Measurements from ENCODE around the gene KCTD5. TPM values are rescaled to one million over a fixed set of nuclear protein-coding genes. Genes with fewer than 3 reads are reported as not detected.
"Not testable (repeated sequence)": the region's sequence is repeated elsewhere in the genome, so short reads cannot be mapped to it uniquely, and the experiment has no call there.

KCTD5 gene
- total and polyA plus RNA-seq, 2 experiments from 2014 or later = 31.5 to 32.2 TPM

DNA sequence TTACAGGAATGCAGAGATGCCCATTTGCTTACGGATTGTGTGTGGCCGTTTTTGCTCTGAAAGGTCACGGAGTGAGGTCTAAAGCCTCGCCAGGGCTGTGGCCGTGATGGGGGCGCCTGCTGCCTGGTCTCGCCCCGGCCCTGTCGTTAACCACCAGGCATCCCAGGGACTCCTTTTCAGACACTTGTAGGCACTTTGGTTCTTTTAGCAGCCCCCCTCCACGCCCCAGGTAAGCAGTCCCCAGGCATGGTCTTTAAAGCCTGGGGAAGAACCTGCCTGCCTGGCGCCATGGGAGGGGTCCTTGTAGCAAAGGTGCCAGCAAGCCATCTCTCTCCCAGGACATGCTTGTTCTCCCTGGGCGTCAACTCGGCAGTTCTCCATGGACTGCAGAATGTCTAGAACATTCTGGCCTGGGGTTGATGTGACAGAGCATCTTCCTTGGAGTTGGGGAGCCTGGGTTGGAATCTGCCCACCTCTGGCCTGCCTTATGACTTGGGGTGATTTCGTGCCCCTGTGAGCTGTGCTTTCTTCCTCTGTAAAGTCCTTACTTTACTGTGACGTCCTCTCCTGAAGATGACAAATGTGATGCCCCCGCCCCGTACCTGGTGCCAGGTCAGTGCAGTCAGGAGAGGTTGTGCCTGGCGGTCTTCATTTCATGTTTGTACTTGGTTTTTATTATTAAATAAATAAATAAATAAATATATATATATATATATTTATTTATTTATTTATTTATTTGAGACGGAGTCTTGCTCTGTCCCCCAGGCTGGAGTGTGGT is 5.4 kb downstream of the KCTD5 start:
- Histone ChIP-seq H3K36me3 (replicated peaks; ENCODE audit: insufficient read depth, low read depth) (no peaks in the 10 kb centered on the region), H3K4me2 (no peak overlapping the region), H3K9me3 (ENCODE audit: low read depth) (no peaks in the 10 kb centered on the region), H4K20me1 (ENCODE audit: insufficient read depth, poor library complexity, severe bottlenecking) (peaks cover 24% of the 10 kb centered on the region), H3K79me2 (peaks cover 65% of the 10 kb centered on the region), H3K4me1 (ENCODE audit: insufficient read depth) (no peaks in the 10 kb centered on the region), H3K9me2 (replicated peaks; ENCODE audit: insufficient read depth) (no peaks in the 10 kb centered on the region), H3K27ac (no peak overlapping the region), H3K27me3 (no peaks in the 10 kb centered on the region), H3K4me3 (no peak overlapping the region), H2AFZ (no peak overlapping the region)
- 96% methylated on average over 19 of the region's 19 CpGs for WGBS (ENCODE audit: low lambda C conversion rate, missing lambda C conversion rate)
- no peak for DNase-seq (ENCODE audit: low spot score)
- no peak for TF ChIP-seq EZH2phosphoT487 (IDR thresholded peaks at IDR 0.05; ENCODE audit: low read depth, severe bottlenecking, unreplicated experiment)
- no peak for TF ChIP-seq EZH2 (IDR thresholded peaks at IDR 0.05; ENCODE audit: borderline replicate concordance)
- TF ChIP-seq, protein P1, sequence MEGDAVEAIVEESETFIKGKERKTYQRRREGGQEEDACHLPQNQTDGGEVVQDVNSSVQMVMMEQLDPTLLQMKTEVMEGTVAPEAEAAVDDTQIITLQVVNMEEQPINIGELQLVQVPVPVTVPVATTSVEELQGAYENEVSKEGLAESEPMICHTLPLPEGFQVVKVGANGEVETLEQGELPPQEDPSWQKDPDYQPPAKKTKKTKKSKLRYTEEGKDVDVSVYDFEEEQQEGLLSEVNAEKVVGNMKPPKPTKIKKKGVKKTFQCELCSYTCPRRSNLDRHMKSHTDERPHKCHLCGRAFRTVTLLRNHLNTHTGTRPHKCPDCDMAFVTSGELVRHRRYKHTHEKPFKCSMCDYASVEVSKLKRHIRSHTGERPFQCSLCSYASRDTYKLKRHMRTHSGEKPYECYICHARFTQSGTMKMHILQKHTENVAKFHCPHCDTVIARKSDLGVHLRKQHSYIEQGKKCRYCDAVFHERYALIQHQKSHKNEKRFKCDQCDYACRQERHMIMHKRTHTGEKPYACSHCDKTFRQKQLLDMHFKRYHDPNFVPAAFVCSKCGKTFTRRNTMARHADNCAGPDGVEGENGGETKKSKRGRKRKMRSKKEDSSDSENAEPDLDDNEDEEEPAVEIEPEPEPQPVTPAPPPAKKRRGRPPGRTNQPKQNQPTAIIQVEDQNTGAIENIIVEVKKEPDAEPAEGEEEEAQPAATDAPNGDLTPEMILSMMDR (IDR thresholded peaks at IDR 0.05; ENCODE audit: poor library complexity) = no peak

GRCh38 chr16:2689422-2689821 is 7.1 kb downstream of the KCTD5 start:
- peaks cover 51% of the 10 kb centered on the region for H3K79me2 ChIP-seq
- not testable (repeated sequence) for H3K36me3 ChIP-seq (replicated peaks; ENCODE audit: insufficient read depth, low read depth); H3K9me3 ChIP-seq (ENCODE audit: low read depth); H3K4me1 ChIP-seq (ENCODE audit: insufficient read depth); H2AFZ ChIP-seq; H3K9me2 ChIP-seq (replicated peaks; ENCODE audit: insufficient read depth); H3K4me2 ChIP-seq; H3K27ac ChIP-seq; DNase-seq (ENCODE audit: low spot score); H3K27me3 ChIP-seq; H3K4me3 ChIP-seq
- peaks cover 24% of the 10 kb centered on the region for H4K20me1 ChIP-seq (ENCODE audit: insufficient read depth, poor library complexity, severe bottlenecking)
- WGBS (ENCODE audit: low lambda C conversion rate, missing lambda C conversion rate) = 77% methylated on average over 4 of the region's 13 CpGs

GRCh38 chr16:2689968-2690801 is 7.9 kb downstream of the KCTD5 start:
- Histone ChIP-seq H3K9me2 (replicated peaks; ENCODE audit: insufficient read depth) (no peaks in the 10 kb centered on the region), H2AFZ (no peak overlapping the region), H3K36me3 (replicated peaks; ENCODE audit: insufficient read depth, low read depth) (no peaks in the 10 kb centered on the region), H3K4me1 (ENCODE audit: insufficient read depth) (no peaks in the 10 kb centered on the region), H3K27me3 (no peaks in the 10 kb centered on the region), H3K4me3 (no peak overlapping the region), H3K79me2 (peaks cover 47% of the 10 kb centered on the region), H3K4me2 (no peak overlapping the region), H3K9me3 (ENCODE audit: low read depth) (no peaks in the 10 kb centered on the region), H4K20me1 (ENCODE audit: insufficient read depth, poor library complexity, severe bottlenecking) (peaks cover 24% of the 10 kb centered on the region), H3K27ac (no peak overlapping the region)
- no peak for DNase-seq (ENCODE audit: low spot score)
- 97% methylated on average over 36 of the region's 36 CpGs for WGBS (ENCODE audit: low lambda C conversion rate, missing lambda C conversion rate)
- TF ChIP-seq EZH2 (IDR thresholded peaks at IDR 0.05; ENCODE audit: borderline replicate concordance) = no peak
- no peak for TF ChIP-seq EZH2phosphoT487 (IDR thresholded peaks at IDR 0.05; ENCODE audit: low read depth, severe bottlenecking, unreplicated experiment)
- TF ChIP-seq, protein P1 (IDR thresholded peaks at IDR 0.05; ENCODE audit: poor library complexity) = no peak

DNA sequence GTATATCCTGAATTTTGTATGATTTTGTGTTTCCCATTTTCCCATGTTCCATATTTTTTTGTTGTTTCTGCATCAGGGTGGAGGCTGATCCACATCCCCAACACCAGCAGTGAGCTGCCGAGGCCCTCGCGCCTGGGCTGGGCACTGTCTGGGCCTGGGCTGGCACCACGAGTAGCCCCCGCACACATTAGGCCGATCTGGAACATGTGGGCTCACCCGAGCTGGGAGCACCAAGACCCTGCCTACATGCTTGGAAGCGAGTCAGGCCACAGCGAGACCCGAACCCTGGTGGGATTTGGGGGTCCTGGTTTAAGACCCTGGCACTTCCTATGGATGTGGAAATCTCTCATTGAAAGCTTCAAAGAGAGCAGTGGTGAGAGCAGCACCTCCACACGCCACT is 8.5 kb downstream of the KCTD5 start:
- H3K9me2 ChIP-seq (replicated peaks; ENCODE audit: insufficient read depth) = no peaks in the 10 kb centered on the region
- H3K4me2 ChIP-seq = no peak overlapping the region
- DNase-seq (ENCODE audit: low spot score) = no peak
- no peak overlapping the region for H2AFZ ChIP-seq
- H3K79me2 ChIP-seq = peaks cover 47% of the 10 kb centered on the region
- no peaks in the 10 kb centered on the region for H3K9me3 ChIP-seq (ENCODE audit: low read depth)
- H4K20me1 ChIP-seq (ENCODE audit: insufficient read depth, poor library complexity, severe bottlenecking) = peaks cover 24% of the 10 kb centered on the region
- no peak overlapping the region for H3K27ac ChIP-seq
- no peak overlapping the region for H3K4me3 ChIP-seq
- no peaks in the 10 kb centered on the region for H3K27me3 ChIP-seq
- no peaks in the 10 kb centered on the region for H3K4me1 ChIP-seq (ENCODE audit: insufficient read depth)
- TF ChIP-seq, protein P1 (IDR thresholded peaks at IDR 0.05; ENCODE audit: poor library complexity) = no peak
- TF ChIP-seq EZH2 (IDR thresholded peaks at IDR 0.05; ENCODE audit: borderline replicate concordance) (no peak), EZH2phosphoT487 (IDR thresholded peaks at IDR 0.05; ENCODE audit: low read depth, severe bottlenecking, unreplicated experiment) (no peak)
- WGBS (ENCODE audit: low lambda C conversion rate, missing lambda C conversion rate) = 97% methylated on average over 11 of the region's 11 CpGs
- H3K36me3 ChIP-seq (replicated peaks; ENCODE audit: insufficient read depth, low read depth) = no peaks in the 10 kb centered on the region

All from hepatocyte (in vitro differentiated cells).